Sciatic nerve (tissue), 2 donors: ENCODE measurements around the gene RANBP3. TPM values are rescaled to one million over a fixed set of nuclear protein-coding genes. Genes with fewer than 3 reads are reported as not detected.
A peak's percentile ranks its signal among the peaks of the same experiment; 100 is the strongest.

Source experiments
- ATAC-seq: fragments of 200-7000 bp; cut with Tn5 transposase; one replicate; pipeline ENCODE4 v1.9.1; 2020; ENCODE audit warnings: mild to moderate bottlenecking, moderate library complexity
- DNase-seq: peaks from one replicate; pipeline ENCODE4 v3.0.0-alpha.2; 2020; ENCODE audit warnings: low spot score
- intact Hi-C: fragments of 100-400 bp; cut with DNase I; formaldehyde crosslinking; loops from one replicate; pipeline ENCODE4 v1.14.2; 2022
- total RNA-seq: library from RNA; stranded (reverse); fragmentation: NEBNext Ultra II Directional; extraction: Animal tissue kit (Norgen Biotek cat#: 25700); gene quantifications from one replicate; pipeline ENCODE4 v1.2.1, GENCODE V29; 2021
- donor health status: DM: no; HTN: no; CAD: no.
- donor health status: DM: no; HTN: no; CAD: no.

RANBP3 gene
- total RNA-seq, 1 donor from 2014 or later, result 76.3 TPM

GRCh38 chr19:5937550-5937949, 40.4 kb downstream of the RANBP3 start:
- ATAC-seq (no peak), DNase-seq (no peak)
- intact Hi-C loops, result no loop called here

- no peak for DNase-seq
- intact Hi-C loops, result no loop called here
- ATAC-seq, result no peak
Measured at GRCh38 chr19:5936292-5936592, 41.7 kb downstream of the RANBP3 start.

- intact Hi-C loops, result no loop called here
- DNase-seq (no peak), ATAC-seq (peak; percentile 36)
Measured at GRCh38 chr19:5935473-5936291, 42.3 kb downstream of the RANBP3 start.

GRCh38 chr19:5934774-5935472, 43.0 kb downstream of the RANBP3 start:
- no peak for DNase-seq
- intact Hi-C loops, result no loop called here
- ATAC-seq, result peak; percentile 64

- intact Hi-C loops, result no loop called here
- ATAC-seq, result no peak
- no peak for DNase-seq
Measured at GRCh38 chr19:5934069-5934401, 43.9 kb downstream of the RANBP3 start.

GRCh38 chr19:5933391-5934068, 44.4 kb downstream of the RANBP3 start:
- intact Hi-C loops, result no loop called here
- no peak for ATAC-seq
- DNase-seq, result no peak

GRCh38 chr19:5932609-5933262, 45.2 kb downstream of the RANBP3 start:
- ATAC-seq (no peak), DNase-seq (no peak)
- intact Hi-C loops, result no loop called here

- intact Hi-C loops, result no loop called here
- ATAC-seq (no peak), DNase-seq (no peak)
Measured at GRCh38 chr19:5932146-5932545, 45.8 kb downstream of the RANBP3 start.

GRCh38 chr19:5931251-5931650, 46.7 kb downstream of the RANBP3 start:
- ATAC-seq (no peak), DNase-seq (no peak)
- intact Hi-C loops, result no loop called here

- intact Hi-C loops, result no loop called here
- ATAC-seq, result no peak
- no peak for DNase-seq
Measured at GRCh38 chr19:5929625-5930024, 48.3 kb downstream of the RANBP3 start.

- intact Hi-C loops, result no loop called here
- DNase-seq (no peak), ATAC-seq (no peak)
Measured at GRCh38 chr19:5929179-5929578, 48.8 kb downstream of the RANBP3 start.

GRCh38 chr19:5927441-5927821, 50.5 kb downstream of the RANBP3 start:
- intact Hi-C loops, result no loop called here
- ATAC-seq, result peak; percentile 1
- no peak for DNase-seq

- intact Hi-C loops, result no loop called here
- no peak for DNase-seq
- ATAC-seq, result peak; percentile 95
Measured at GRCh38 chr19:5926641-5927440, 51.1 kb downstream of the RANBP3 start.

- DNase-seq, result no peak
- no peak for ATAC-seq
- intact Hi-C loops, result no loop called here
Measured at GRCh38 chr19:5925830-5926427, 52.0 kb downstream of the RANBP3 start.

GRCh38 chr19:5923356-5923755, 54.6 kb downstream of the RANBP3 start:
- no peak for DNase-seq
- intact Hi-C loops, result no loop called here

GRCh38 chr19:5922161-5922545, 55.8 kb downstream of the RANBP3 start:
- ATAC-seq (no peak), DNase-seq (no peak)
- intact Hi-C loops, result no loop called here

More at GRCh38 chr19:5923356-5923755, 54.6 kb downstream of the RANBP3 start:
- no peak for ATAC-seq

GRCh38 chr19:5921516-5922160, 56.3 kb downstream of the RANBP3 start:
- no peak for DNase-seq

GRCh38 chr19:5918463-5919079, 59.4 kb downstream of the RANBP3 start:
- ATAC-seq (no peak), DNase-seq (no peak)
- intact Hi-C loops, result no loop called here

More at GRCh38 chr19:5921516-5922160, 56.3 kb downstream of the RANBP3 start:
- no peak for ATAC-seq
- intact Hi-C loops, result no loop called here
